PC-9 (cell line): ENCODE data around the gene RDH13. TPM values are rescaled to one million over a fixed set of nuclear protein-coding genes. Genes with fewer than 3 reads are reported as not detected.
A peak's percentile ranks its signal among the peaks of the same experiment; 100 is the strongest.

Source experiments
- BruUV-seq: library from RNA; stranded (reverse); fragments of 400-500 nt; replicated peaks from 2 replicates; lab custom pipeline; 2021; lab: Mats Ljungman, UMichigan
- CTCF ChIA-PET: fragments of 300-600 bp; sonication (Branson Sonifier 250); formaldehyde crosslinking; loops from one replicate; lab custom pipeline; 2022; ENCODE audit warnings: antibody characterized with exemption; lab: Charles Lee
- POLR2A ChIA-PET: fragments of 300-600 bp; sonication (Branson Sonifier 250); formaldehyde crosslinking; loops from one replicate; lab custom pipeline; 2022; ENCODE audit warnings: antibody characterized with exemption; ENCODE audit not compliant: unreplicated experiment; lab: Charles Lee
- DNase-seq, 2 experiments: peaks; one replicate each; pipeline versions ENCODE4 v3.0.0 to v3.0.0-alpha.2; 2015 to 2022; ENCODE audit warnings: mixed read lengths in 1 of 2
- H2AFZ ChIP-seq: fragments of 200-600 bp; sonication (generic); 2 replicates; pipeline ENCODE4 v1.8.1; 2017; ENCODE audit warnings: antibody characterized with exemption
- H3F3A ChIP-seq: fragments of 200-600 bp; sonication (generic); 2 replicates; pipeline ENCODE4 v1.8.1; 2017; ENCODE audit warnings: antibody characterized with exemption, mild to moderate bottlenecking, low read depth; ENCODE audit not compliant: insufficient read depth
- H3K27ac ChIP-seq: fragments of 200-600 bp; sonication (generic); 2 replicates; pipeline ENCODE4 v1.6.1; 2016; ENCODE audit warnings: mixed run types
- H3K27me3 ChIP-seq: fragments of 200-600 bp; sonication (generic); 2 replicates; pipeline ENCODE4 v1.6.1; 2016; ENCODE audit warnings: low read depth, mixed run types; ENCODE audit not compliant: insufficient read depth
- H3K36me3 ChIP-seq: fragments of 200-600 bp; sonication (generic); 2 replicates; pipeline ENCODE4 v1.6.1; 2016; ENCODE audit warnings: low read depth, mixed run types
- H3K4me1 ChIP-seq: fragments of 200-600 bp; sonication (generic); replicated peaks from 2 replicates; pipeline ENCODE4 v1.6.1; 2016; ENCODE audit warnings: mixed run types; ENCODE audit not compliant: insufficient read depth
- H3K4me2 ChIP-seq: fragments of 200-600 bp; sonication (generic); 2 replicates; pipeline ENCODE4 v1.6.1; 2017; ENCODE audit warnings: mixed run types
- H3K4me3 ChIP-seq: fragments of 200-600 bp; sonication (generic); 2 replicates; pipeline ENCODE4 v1.6.1; 2016; ENCODE audit warnings: mixed run types
- H3K79me2 ChIP-seq: fragments of 200-600 bp; sonication (generic); 2 replicates; pipeline ENCODE4 v1.6.1; 2017; ENCODE audit warnings: low read depth, mixed run types
- H3K9me2 ChIP-seq: fragments of 200-600 bp; sonication (generic); 2 replicates; pipeline ENCODE4 v1.8.1; 2017; ENCODE audit warnings: mild to moderate bottlenecking; ENCODE audit not compliant: insufficient read depth
- H3K9me3 ChIP-seq: fragments of 200-600 bp; sonication (generic); 2 replicates; pipeline ENCODE4 v1.8.1; 2016; ENCODE audit warnings: low read depth; ENCODE audit not compliant: insufficient read depth
- H4K20me1 ChIP-seq: fragments of 200-600 bp; sonication (generic); 2 replicates; pipeline ENCODE4 v1.8.1; 2017; ENCODE audit not compliant: insufficient read depth
- EZH2 ChIP-seq: fragments of 200-600 bp; sonication (generic); IDR thresholded peaks from 2 replicates; pipeline ENCODE4 v1.8.0; 2017; ENCODE audit warnings: antibody characterized with exemption, low read depth
- intact Hi-C: fragments of 100-400 bp; cut with micrococcal nuclease; formaldehyde crosslinking; loops from one replicate; pipeline ENCODE4 v1.10.0; 2022; ENCODE audit not compliant: unreplicated experiment
- total RNA-seq: library from RNA; stranded (reverse); gene quantifications from 2 replicates; pipeline ENCODE4 v1.2.3, GENCODE V29; 2021
- TF ChIP-seq, protein P1 (sequence below): fragments of 200-600 bp; sonication (generic); conservative IDR thresholded peaks from 2 replicates; pipeline ENCODE4 v1.6.1; 2017; ENCODE audit warnings: mixed run types, antibody characterized with exemption, mild to moderate bottlenecking, moderate library complexity

RDH13 gene
- total RNA-seq, 1 experiment from 2014 or later: 39.8 TPM

DNA sequence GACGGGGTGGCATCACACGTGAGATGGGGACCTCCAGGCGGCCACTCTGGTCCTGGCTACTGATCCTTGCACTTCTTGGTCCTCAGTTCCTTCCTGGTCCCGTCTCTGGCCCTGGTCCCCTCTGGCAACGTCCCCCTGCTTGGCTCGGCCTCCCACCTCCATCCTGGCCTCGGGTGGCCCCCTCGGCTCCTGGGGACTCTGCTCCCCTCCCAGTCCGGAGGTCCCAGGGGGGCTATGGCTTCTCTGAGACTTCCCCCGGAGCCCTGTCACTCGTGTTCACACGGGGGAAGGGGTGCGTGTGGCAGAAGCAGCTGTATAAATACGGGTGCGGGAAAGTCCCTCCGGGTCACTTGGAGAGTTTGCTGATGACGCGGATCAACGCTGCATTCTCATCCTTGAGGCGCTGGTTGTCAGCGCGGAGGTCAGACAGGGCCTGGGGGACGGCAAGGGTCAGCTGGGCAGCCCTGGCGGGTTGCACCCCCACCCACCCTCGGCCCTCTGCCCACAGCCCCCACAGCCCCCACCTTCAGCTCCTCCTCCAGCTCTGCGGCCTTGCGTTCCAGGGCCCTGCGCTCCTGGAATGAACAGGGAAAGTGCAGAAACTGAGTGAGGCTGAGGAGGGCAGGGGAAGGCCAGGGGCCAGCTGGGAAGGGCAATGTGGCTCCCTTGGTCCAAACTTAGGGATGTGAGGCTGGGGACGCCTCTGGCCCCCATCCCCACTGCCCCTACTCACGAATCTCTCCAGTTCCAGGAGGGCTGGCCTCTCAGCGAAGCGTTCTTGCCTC is 28.4 kb upstream of the RDH13 start:
- Histone ChIP-seq H3K36me3 (peaks cover 7% of the 10 kb centered on the region; the same call in 1 of the 2 replicates), H4K20me1 (peaks cover 2% of the 10 kb centered on the region; the same call in 1 of the 2 replicates), H2AFZ (no peak overlapping the region), H3K9me2 (no peaks in the 10 kb centered on the region), H3K27me3 (no peaks in the 10 kb centered on the region), H3K4me1 (no peaks in the 10 kb centered on the region), H3K27ac (no peak overlapping the region), H3K4me2 (no peak overlapping the region), H3K9me3 (no peaks in the 10 kb centered on the region), H3K4me3 (no peak overlapping the region), H3F3A (peaks cover 47% of the 10 kb centered on the region), H3K79me2 (no peaks in the 10 kb centered on the region)
- peak in 1 of 2 experiments; percentile 29 for DNase-seq
- ChIA-PET CTCF (no interaction called here), POLR2A (no interaction called here)
- TSS peak; percentile 65 for BruUV-seq
- TF ChIP-seq, protein P1, sequence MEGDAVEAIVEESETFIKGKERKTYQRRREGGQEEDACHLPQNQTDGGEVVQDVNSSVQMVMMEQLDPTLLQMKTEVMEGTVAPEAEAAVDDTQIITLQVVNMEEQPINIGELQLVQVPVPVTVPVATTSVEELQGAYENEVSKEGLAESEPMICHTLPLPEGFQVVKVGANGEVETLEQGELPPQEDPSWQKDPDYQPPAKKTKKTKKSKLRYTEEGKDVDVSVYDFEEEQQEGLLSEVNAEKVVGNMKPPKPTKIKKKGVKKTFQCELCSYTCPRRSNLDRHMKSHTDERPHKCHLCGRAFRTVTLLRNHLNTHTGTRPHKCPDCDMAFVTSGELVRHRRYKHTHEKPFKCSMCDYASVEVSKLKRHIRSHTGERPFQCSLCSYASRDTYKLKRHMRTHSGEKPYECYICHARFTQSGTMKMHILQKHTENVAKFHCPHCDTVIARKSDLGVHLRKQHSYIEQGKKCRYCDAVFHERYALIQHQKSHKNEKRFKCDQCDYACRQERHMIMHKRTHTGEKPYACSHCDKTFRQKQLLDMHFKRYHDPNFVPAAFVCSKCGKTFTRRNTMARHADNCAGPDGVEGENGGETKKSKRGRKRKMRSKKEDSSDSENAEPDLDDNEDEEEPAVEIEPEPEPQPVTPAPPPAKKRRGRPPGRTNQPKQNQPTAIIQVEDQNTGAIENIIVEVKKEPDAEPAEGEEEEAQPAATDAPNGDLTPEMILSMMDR: no peak
- no peak for TF ChIP-seq EZH2
- intact Hi-C loops: no loop called here

DNA sequence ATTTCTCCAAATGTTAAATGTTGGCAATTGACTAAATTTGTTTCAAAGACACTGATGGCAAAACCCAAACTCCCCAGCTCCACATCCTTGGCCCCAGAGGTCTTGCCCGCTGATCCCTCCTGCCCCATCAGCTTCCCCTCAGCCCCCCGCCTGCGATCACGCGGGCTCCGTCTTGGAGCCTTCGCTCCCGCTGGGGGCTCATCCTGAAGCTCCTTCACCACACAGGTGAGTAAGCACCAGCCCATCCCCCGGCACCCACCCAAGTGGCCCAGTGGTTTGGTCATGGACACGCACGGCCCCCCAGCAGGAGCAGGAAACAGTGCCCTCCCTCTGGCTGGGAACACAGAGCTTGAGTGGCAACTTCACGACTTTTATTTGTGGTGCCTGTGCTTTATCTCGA is 27.6 kb upstream of the RDH13 start:
- intact Hi-C loops: no loop called here
- no peak overlapping the region for H3K4me2 ChIP-seq

DNA sequence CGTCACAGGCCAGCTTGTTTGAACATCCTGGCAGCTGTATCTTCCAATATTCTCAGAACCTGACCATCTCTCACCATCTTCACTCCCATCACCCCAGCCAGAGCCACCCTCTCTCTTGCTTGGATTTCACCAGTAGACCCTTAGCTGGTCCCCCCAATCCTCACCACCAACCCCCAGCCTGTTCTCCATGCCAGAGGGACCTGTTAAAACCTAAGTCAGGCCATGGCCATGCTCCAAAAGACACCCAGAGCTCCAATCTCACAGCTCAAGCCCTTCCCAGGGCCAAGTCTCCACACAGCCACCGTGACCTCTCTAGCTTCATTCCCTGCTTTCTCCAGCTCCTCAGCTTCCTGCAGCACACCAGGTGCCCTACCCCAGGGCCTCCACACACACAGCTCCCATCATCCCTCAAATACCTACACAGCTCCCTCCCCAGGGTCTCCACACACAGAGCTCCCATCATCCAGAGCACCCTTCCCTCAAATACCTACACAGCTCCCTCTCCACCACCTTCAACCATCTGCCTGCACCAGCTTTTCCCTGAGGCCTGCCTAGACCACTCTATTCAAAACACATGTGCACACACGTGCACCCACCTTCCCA is 26.5 kb upstream of the RDH13 start:
- intact Hi-C loops: no loop called here
- Histone ChIP-seq H3K9me2 (no peaks in the 10 kb centered on the region), H3K36me3 (peaks cover 7% of the 10 kb centered on the region; the same call in 1 of the 2 replicates), H3K79me2 (no peaks in the 10 kb centered on the region), H3K9me3 (no peaks in the 10 kb centered on the region), H3K4me3 (no peak overlapping the region), H3K4me2 (no peak overlapping the region), H3K27me3 (no peaks in the 10 kb centered on the region), H3K27ac (no peak overlapping the region), H2AFZ (no peak overlapping the region), H4K20me1 (peaks cover 4% of the 10 kb centered on the region), H3K4me1 (no peaks in the 10 kb centered on the region), H3F3A (peaks cover 56% of the 10 kb centered on the region)
- DNase-seq: peak in 1 of 2 experiments; percentile 28
- POLR2A ChIA-PET: no interaction called here
- TF ChIP-seq, protein P1: no peak
- no TSS peak for BruUV-seq
- CTCF ChIA-PET: interaction anchor here (0.6 to 1.1 kb wide), 2 partner anchors 29 to 415 kb away, joined by 3 read pairs; no protein-coding TSS in a partner anchor

More for the DNA sequence above, 27.6 kb upstream of the RDH13 start:
- POLR2A ChIA-PET: no interaction called here
- Histone ChIP-seq H3K27me3 (no peaks in the 10 kb centered on the region), H4K20me1 (peaks cover 2% of the 10 kb centered on the region; the same call in 1 of the 2 replicates), H3K27ac (no peak overlapping the region), H3F3A (peaks cover 48% of the 10 kb centered on the region), H3K9me3 (no peaks in the 10 kb centered on the region), H3K79me2 (no peaks in the 10 kb centered on the region), H3K4me3 (no peak overlapping the region), H2AFZ (no peak overlapping the region), H3K36me3 (peaks cover 7% of the 10 kb centered on the region; the same call in 1 of the 2 replicates), H3K9me2 (no peaks in the 10 kb centered on the region), H3K4me1 (no peaks in the 10 kb centered on the region)
- CTCF ChIA-PET: no interaction called here
- BruUV-seq: no TSS peak
- DNase-seq: peak in 1 of 2 experiments; percentile 28
- TF ChIP-seq EZH2: no peak
- TF ChIP-seq, protein P1: no peak
